HepG2 (cell line): ENCODE measurements around the gene VCL. TPM values are rescaled to one million over a fixed set of nuclear protein-coding genes. Genes with fewer than 3 reads are reported as not detected.

Experiments used
- ATAC-seq: fragments of 200-7000 bp; cut with Tn5 transposase; 3 replicates; pipeline ENCODE4 v1.9.1; 2020; ENCODE audit warnings: mild to moderate bottlenecking, moderate library complexity
- BruUV-seq: library from RNA; stranded (reverse); fragments of 400-500 nt; replicated peaks from 2 replicates; lab custom pipeline; 2021; lab: Mats Ljungman, UMichigan
- CTCF ChIA-PET: fragments of 300-600 bp; formaldehyde crosslinking; extraction: SDS; loops from one replicate; lab custom pipeline; 2021; ENCODE audit warnings: low total read pairs, inconsistent platforms, low intra/inter-chr PET ratio; lab: Yijun Ruan, JAX
- POLR2A ChIA-PET: fragments of 350-600 bp; sonication (Branson Sonifier 250); formaldehyde crosslinking; loops from one replicate; lab custom pipeline; 2020; ENCODE audit warnings: antibody characterized with exemption, inconsistent platforms; lab: Yijun Ruan, JAX
- DNase-seq: peaks from one replicate; pipeline ENCODE4 v3.0.0-alpha.2; 2015; ENCODE audit warnings: low spot score
- FAIRE-seq: peaks from 3 replicates; lab custom pipeline; 2011; peaks lifted over from hg19 to GRCh38; lab: Jason Lieb, UNC
- H2AFZ ChIP-seq: one replicate; pipeline ENCODE4 v1.6.1; 2011; ENCODE audit warnings: low read length, inconsistent platforms
- H3K27ac ChIP-seq: fragments of 300-600 bp; 3 replicates; pipeline ENCODE4 v1.8.0; 2011; ENCODE audit warnings: mixed run types, mild to moderate bottlenecking, mixed read lengths, low read length, inconsistent platforms; ENCODE audit not compliant: insufficient read depth; ENCODE audit errors: extremely low read length
- H3K27me3 ChIP-seq, 2 experiments: fragments of 200-600 bp in 1 of 2; 2 replicates in 1 of 2; 3 replicates in 1 of 2; pipeline versions ENCODE4 v1.6.0 to v1.8.0; 2011; ENCODE audit warnings: low read length in 2 of 2, mild to moderate bottlenecking in 2 of 2, moderate library complexity in 2 of 2, inconsistent platforms in 1 of 2; ENCODE audit not compliant: insufficient read depth in 2 of 2, control insufficient read depth in 1 of 2
- H3K36me3 ChIP-seq, 2 experiments: fragments of 200-600 bp in 1 of 2; replicated peaks in 1 of 2; 2 replicates in 1 of 2; 3 replicates in 1 of 2; pipeline versions ENCODE4 v1.5.1 to v1.8.0; 2011; ENCODE audit warnings: low read length in 2 of 2, inconsistent platforms in 1 of 2; ENCODE audit not compliant: insufficient read depth in 2 of 2, control insufficient read depth in 1 of 2
- H3K4me1 ChIP-seq: 2 replicates; pipeline ENCODE4 v1.5.1; 2012; ENCODE audit warnings: low read length, inconsistent platforms; ENCODE audit not compliant: insufficient read depth
- H3K4me2 ChIP-seq: 2 replicates; pipeline ENCODE4 v1.6.0; 2011; ENCODE audit warnings: low read depth, low read length, inconsistent platforms
- H3K4me3 ChIP-seq, 3 experiments: fragments of 200-600 bp in 1 of 3; sonication (generic), shearing (Covaris generic) in 1 of 3; replicated peaks in 1 of 3; 2 replicates each; pipeline ENCODE4 v1.5.1; 2011 to 2016; ENCODE audit warnings: low read length in 3 of 3, inconsistent platforms in 2 of 3, low read depth in 2 of 3, mild to moderate bottlenecking in 2 of 3, control low read depth in 1 of 3, mixed read lengths in 1 of 3; ENCODE audit not compliant: insufficient read depth in 1 of 3
- H3K79me2 ChIP-seq: one replicate; pipeline ENCODE4 v1.6.1; 2011; ENCODE audit warnings: low read length, inconsistent platforms; ENCODE audit not compliant: insufficient read depth
- H3K9ac ChIP-seq: 2 replicates; pipeline ENCODE4 v1.6.0; 2011; ENCODE audit warnings: mild to moderate bottlenecking, low read depth, low read length, inconsistent platforms; ENCODE audit not compliant: insufficient read depth
- H3K9me3 ChIP-seq: 2 replicates; pipeline ENCODE4 v1.5.1; 2012; ENCODE audit warnings: mild to moderate bottlenecking, low read length
- H4K20me1 ChIP-seq: 2 replicates; pipeline ENCODE4 v1.6.0; 2011; ENCODE audit warnings: inconsistent platforms, mild to moderate bottlenecking, low read length, moderate library complexity; ENCODE audit not compliant: insufficient read depth
- IRX3 ChIP-seq: sonication (generic); formaldehyde crosslinking; IDR thresholded peaks from 2 replicates; pipeline ENCODE4 v1.8.1; 2023; ENCODE audit warnings: mild to moderate bottlenecking, low read depth, missing genetic modification reagents, borderline replicate concordance
- KLF12 ChIP-seq: sonication (generic); formaldehyde crosslinking; IDR thresholded peaks from 2 replicates; pipeline ENCODE4 v1.4.0; 2020; ENCODE audit warnings: missing genetic modification reagents, borderline replicate concordance
- NR2F6 ChIP-seq, 2 experiments: IDR thresholded peaks; 2 replicates each; pipeline ENCODE4 v1.6.1; 2016; ENCODE audit warnings: antibody characterized with exemption in 1 of 2, mild to moderate bottlenecking in 1 of 2
- RAD51 ChIP-seq: fragments of 450-650 bp; IDR thresholded peaks from 2 replicates; pipeline ENCODE4 v1.6.1; 2016; ENCODE audit warnings: borderline replicate concordance
- RFXAP ChIP-seq: sonication (generic); formaldehyde crosslinking; IDR thresholded peaks from 2 replicates; pipeline ENCODE4 v1.4.0; 2020; ENCODE audit warnings: missing genetic modification reagents, borderline replicate concordance
- SAFB2 ChIP-seq: sonication (generic); formaldehyde crosslinking; IDR thresholded peaks from 2 replicates; pipeline ENCODE4 v1.5.1; 2020; ENCODE audit warnings: missing genetic modification reagents, low read depth, mild to moderate bottlenecking, borderline replicate concordance
- ZBTB7A ChIP-seq: sonication (generic); formaldehyde crosslinking; IDR thresholded peaks from 2 replicates; pipeline ENCODE4 v1.8.0; 2022; ENCODE audit warnings: mild to moderate bottlenecking, missing genetic modification reagents
- WGBS: methylation state at CpG from one replicate; pipeline ENCODE4 v1.1.6; 2017; ENCODE audit warnings: low lambda C conversion rate; 5-methylcytosine and 5-hydroxymethylcytosine counted together
- in situ Hi-C: cut with HindIII; loops from 2 replicates; pipeline ENCODE4 v1.10.0; 2017; ENCODE audit warnings: low pct_unique_long_range_greater_than_20kb; ENCODE audit not compliant: extremely low pct_ligation_motif_present
- intact Hi-C: fragments of 100-400 bp; cut with micrococcal nuclease; formaldehyde crosslinking; loops from one replicate; pipeline ENCODE4 v1.10.0; 2022; ENCODE audit not compliant: unreplicated experiment
- polyA plus RNA-seq, 8 experiments: library from polyadenylated mRNA; depleted of rRNA in 3 of 8; stranded (reverse) in 7 of 8; unstranded in 1 of 8; fragments of >200 nt; fragmentation: Illumina TruSeq in 4 of 8; extraction: Trizol in 4 of 8; gene quantifications; 2 replicates each; pipeline versions ENCODE4 v1.2.1 to v1.2.3, GENCODE V29; 2011 to 2016; ENCODE audit warnings: low read depth in 4 of 8, missing spikeins in 1 of 8, mixed read lengths in 1 of 8; ENCODE audit not compliant: insufficient read depth in 1 of 8
- total RNA-seq, 5 experiments: library from RNA; depleted of rRNA; stranded (reverse); fragments of >200 nt; fragmentation: Illumina TruSeq; extraction: Trizol; gene quantifications; 2 replicates each; pipeline ENCODE4 v1.2.3, GENCODE V29; 2016; ENCODE audit warnings: low read depth in 1 of 5
- TF ChIP-seq, protein P1 (sequence below): sonication (generic); formaldehyde crosslinking; IDR thresholded peaks from 2 replicates; pipeline ENCODE4 v1.4.0; 2020; ENCODE audit warnings: missing genetic modification reagents
- TF ChIP-seq, protein P2 (sequence below): sonication (generic); formaldehyde crosslinking; IDR thresholded peaks from 2 replicates; pipeline ENCODE4 v1.4.0; 2020; ENCODE audit warnings: missing genetic modification reagents, borderline replicate concordance

Gene VCL
- total and polyA plus RNA-seq, 2 of the 13 experiments (the other 11 are each of a cell fraction or from before 2014, with no cell fraction given): 17.3 to 26.9 TPM

DNA sequence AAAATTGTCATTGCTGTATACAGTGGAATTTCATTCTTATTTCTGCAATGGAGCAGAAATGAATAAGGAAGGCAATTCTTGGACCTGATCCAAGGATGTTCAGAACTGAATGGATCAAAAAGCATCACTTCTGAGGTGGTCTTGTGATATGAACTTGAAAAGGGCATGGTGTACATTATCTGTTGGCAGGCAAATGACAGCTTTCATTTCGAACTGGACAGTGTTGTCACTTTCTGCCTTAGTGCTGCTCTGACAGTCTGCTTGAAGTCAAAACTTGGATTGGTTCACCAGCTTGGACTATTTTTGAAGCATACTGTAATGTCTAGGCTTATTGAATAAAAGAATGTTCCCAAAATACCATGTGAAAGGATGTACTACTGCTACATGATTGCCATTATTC lies 52.0 kb downstream of the VCL start:
- H4K20me1 ChIP-seq: no peaks in the 10 kb centered on the region
- no peak overlapping the region for H3K9ac ChIP-seq
- CTCF ChIA-PET: no interaction called here
- 100% methylated on average over 1 of the region's 1 CpG for WGBS
- no peaks in the 10 kb centered on the region for H3K79me2 ChIP-seq
- no peak overlapping the region for H3K4me3 ChIP-seq
- TF ChIP-seq, protein P1, sequence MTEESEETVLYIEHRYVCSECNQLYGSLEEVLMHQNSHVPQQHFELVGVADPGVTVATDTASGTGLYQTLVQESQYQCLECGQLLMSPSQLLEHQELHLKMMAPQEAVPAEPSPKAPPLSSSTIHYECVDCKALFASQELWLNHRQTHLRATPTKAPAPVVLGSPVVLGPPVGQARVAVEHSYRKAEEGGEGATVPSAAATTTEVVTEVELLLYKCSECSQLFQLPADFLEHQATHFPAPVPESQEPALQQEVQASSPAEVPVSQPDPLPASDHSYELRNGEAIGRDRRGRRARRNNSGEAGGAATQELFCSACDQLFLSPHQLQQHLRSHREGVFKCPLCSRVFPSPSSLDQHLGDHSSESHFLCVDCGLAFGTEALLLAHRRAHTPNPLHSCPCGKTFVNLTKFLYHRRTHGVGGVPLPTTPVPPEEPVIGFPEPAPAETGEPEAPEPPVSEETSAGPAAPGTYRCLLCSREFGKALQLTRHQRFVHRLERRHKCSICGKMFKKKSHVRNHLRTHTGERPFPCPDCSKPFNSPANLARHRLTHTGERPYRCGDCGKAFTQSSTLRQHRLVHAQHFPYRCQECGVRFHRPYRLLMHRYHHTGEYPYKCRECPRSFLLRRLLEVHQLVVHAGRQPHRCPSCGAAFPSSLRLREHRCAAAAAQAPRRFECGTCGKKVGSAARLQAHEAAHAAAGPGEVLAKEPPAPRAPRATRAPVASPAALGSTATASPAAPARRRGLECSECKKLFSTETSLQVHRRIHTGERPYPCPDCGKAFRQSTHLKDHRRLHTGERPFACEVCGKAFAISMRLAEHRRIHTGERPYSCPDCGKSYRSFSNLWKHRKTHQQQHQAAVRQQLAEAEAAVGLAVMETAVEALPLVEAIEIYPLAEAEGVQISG (CRISPR knock-in tag): no peak
- no peak for TF ChIP-seq ZBTB7A (CRISPR knock-in tag)
- TF ChIP-seq, protein P2, sequence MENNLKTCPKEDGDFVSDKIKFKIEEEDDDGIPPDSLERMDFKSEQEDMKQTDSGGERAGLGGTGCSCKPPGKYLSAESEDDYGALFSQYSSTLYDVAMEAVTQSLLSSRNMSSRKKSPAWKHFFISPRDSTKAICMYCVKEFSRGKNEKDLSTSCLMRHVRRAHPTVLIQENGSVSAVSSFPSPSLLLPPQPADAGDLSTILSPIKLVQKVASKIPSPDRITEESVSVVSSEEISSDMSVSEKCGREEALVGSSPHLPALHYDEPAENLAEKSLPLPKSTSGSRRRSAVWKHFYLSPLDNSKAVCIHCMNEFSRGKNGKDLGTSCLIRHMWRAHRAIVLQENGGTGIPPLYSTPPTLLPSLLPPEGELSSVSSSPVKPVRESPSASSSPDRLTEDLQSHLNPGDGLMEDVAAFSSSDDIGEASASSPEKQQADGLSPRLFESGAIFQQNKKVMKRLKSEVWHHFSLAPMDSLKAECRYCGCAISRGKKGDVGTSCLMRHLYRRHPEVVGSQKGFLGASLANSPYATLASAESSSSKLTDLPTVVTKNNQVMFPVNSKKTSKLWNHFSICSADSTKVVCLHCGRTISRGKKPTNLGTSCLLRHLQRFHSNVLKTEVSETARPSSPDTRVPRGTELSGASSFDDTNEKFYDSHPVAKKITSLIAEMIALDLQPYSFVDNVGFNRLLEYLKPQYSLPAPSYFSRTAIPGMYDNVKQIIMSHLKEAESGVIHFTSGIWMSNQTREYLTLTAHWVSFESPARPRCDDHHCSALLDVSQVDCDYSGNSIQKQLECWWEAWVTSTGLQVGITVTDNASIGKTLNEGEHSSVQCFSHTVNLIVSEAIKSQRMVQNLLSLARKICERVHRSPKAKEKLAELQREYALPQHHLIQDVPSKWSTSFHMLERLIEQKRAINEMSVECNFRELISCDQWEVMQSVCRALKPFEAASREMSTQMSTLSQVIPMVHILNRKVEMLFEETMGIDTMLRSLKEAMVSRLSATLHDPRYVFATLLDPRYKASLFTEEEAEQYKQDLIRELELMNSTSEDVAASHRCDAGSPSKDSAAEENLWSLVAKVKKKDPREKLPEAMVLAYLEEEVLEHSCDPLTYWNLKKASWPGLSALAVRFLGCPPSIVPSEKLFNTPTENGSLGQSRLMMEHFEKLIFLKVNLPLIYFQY: no peak
- no peak for TF ChIP-seq KLF12
- no peak for TF ChIP-seq RFXAP (CRISPR knock-in tag)
- no peak for TF ChIP-seq RAD51
- TF ChIP-seq SAFB2 (CRISPR knock-in tag): no peak
- no peak for TF ChIP-seq NR2F6 (IDR thresholded peaks at IDR 0.05)
- no peak for TF ChIP-seq NR2F6 (CRISPR knock-in tag; IDR thresholded peaks at IDR 0.05)
- TF ChIP-seq IRX3: no peak
- TF ChIP-seq, all 625 proteins: peak for 0
- Histone ChIP-seq H3K36me3 (0 out of 5 replicates have a peak, but pooled peaks cover 0 to 4% of the 10 kb centered on the region in 2 experiments), H3K9me3 (no peaks in the 10 kb centered on the region), H3K27ac (no peak overlapping the region), H3K4me2 (no peak overlapping the region), H3K4me1 (peaks cover 7% of the 10 kb centered on the region; the same call in 1 of the 2 replicates), H2AFZ (no peak overlapping the region), H3K27me3 (no peaks in the 10 kb centered on the region)
- no peak for DNase-seq
- POLR2A ChIA-PET: no interaction called here
- in situ Hi-C loops (no loop called here), intact Hi-C loops (no loop called here)
- no peak for ATAC-seq
- FAIRE-seq: no peak
- no TSS peak for BruUV-seq
